Neuronal stem cell (in vitro differentiated cells): ENCODE measurements around the gene PLPP4.

ENCODE experiments used
- DNase-seq: peaks from one replicate; pipeline ENCODE4 v3.0.0-alpha.2; 2013; ENCODE audit warnings: low spot score
- H2AFZ ChIP-seq: one replicate; pipeline ENCODE4 v1.6.1; 2013; ENCODE audit warnings: mild to moderate bottlenecking, low read length, inconsistent platforms
- H2AK5ac ChIP-seq: 2 replicates; pipeline ENCODE4 v1.6.1; 2013; ENCODE audit warnings: low read depth, mild to moderate bottlenecking, inconsistent platforms, low read length, moderate library complexity, mixed read lengths
- H2BK120ac ChIP-seq: 2 replicates; pipeline ENCODE4 v1.6.1; 2013; ENCODE audit warnings: low read depth, mild to moderate bottlenecking, inconsistent platforms, low read length, moderate library complexity, mixed read lengths
- H2BK12ac ChIP-seq: one replicate; pipeline ENCODE4 v1.6.1; 2013; ENCODE audit warnings: low read length, inconsistent platforms
- H2BK15ac ChIP-seq: 2 replicates; pipeline ENCODE4 v1.6.1; 2013; ENCODE audit warnings: mild to moderate bottlenecking, low read length, inconsistent platforms, mixed read lengths
- H2BK5ac ChIP-seq: one replicate; pipeline ENCODE4 v1.6.1; 2013; ENCODE audit warnings: inconsistent platforms, mild to moderate bottlenecking, low read length, moderate library complexity
- H3K14ac ChIP-seq: one replicate; pipeline ENCODE4 v1.6.1; 2013; ENCODE audit warnings: low read length, inconsistent platforms
- H3K18ac ChIP-seq: 2 replicates; pipeline ENCODE4 v1.6.1; 2013; ENCODE audit warnings: low read length, inconsistent platforms
- H3K23ac ChIP-seq: 2 replicates; pipeline ENCODE4 v1.6.1; 2013; ENCODE audit warnings: low read depth, mild to moderate bottlenecking, mixed read lengths, low read length, inconsistent platforms; ENCODE audit not compliant: poor library complexity
- H3K27ac ChIP-seq: replicated peaks from 3 replicates; pipeline ENCODE4 v1.5.1; 2013; ENCODE audit warnings: low read length, inconsistent platforms
- H3K27me3 ChIP-seq, 3 experiments: 2 replicates each; pipeline ENCODE4 v1.6.1; 2013; ENCODE audit warnings: low read length in 3 of 3, mild to moderate bottlenecking in 2 of 3, inconsistent platforms in 1 of 3, low read depth in 1 of 3, mixed read lengths in 1 of 3, moderate library complexity in 1 of 3; ENCODE audit not compliant: control insufficient read depth in 3 of 3, insufficient read depth in 3 of 3
- H3K36me3 ChIP-seq, 2 donors: replicated peaks in 1 of 2; 2 replicates each; pipeline ENCODE4 v1.6.1; 2013; ENCODE audit warnings: low read length in 2 of 2; ENCODE audit not compliant: control insufficient read depth in 2 of 2, insufficient read depth in 2 of 2
- H3K4ac ChIP-seq: 2 replicates; pipeline ENCODE4 v1.6.1; 2013; ENCODE audit warnings: inconsistent platforms, mild to moderate bottlenecking, low read length, moderate library complexity
- H3K4me1 ChIP-seq, 2 donors: 1 replicate in 1 of 2; 2 replicates in 1 of 2; pipeline ENCODE4 v1.6.1; 2013; ENCODE audit warnings: low read length in 2 of 2, low read depth in 1 of 2; ENCODE audit not compliant: control insufficient read depth in 2 of 2, insufficient read depth in 1 of 2
- H3K4me2 ChIP-seq: one replicate; pipeline ENCODE4 v1.6.1; 2013; ENCODE audit warnings: mild to moderate bottlenecking, low read length, inconsistent platforms; ENCODE audit not compliant: insufficient read depth, poor library complexity, severe bottlenecking
- H3K4me3 ChIP-seq, 2 donors: 2 replicates each; pipeline ENCODE4 v1.5.1; 2013; ENCODE audit warnings: low read length in 2 of 2, mild to moderate bottlenecking in 2 of 2, inconsistent platforms in 1 of 2, moderate library complexity in 1 of 2
- H3K79me1 ChIP-seq: one replicate; pipeline ENCODE4 v1.6.1; 2013; ENCODE audit warnings: low read depth, mild to moderate bottlenecking, inconsistent platforms, low read length, moderate library complexity
- H3K9ac ChIP-seq: one replicate; pipeline ENCODE4 v1.6.1; 2013; ENCODE audit warnings: mild to moderate bottlenecking, low read depth, low read length, inconsistent platforms; ENCODE audit not compliant: poor library complexity
- H3K9me3 ChIP-seq, 2 donors: replicated peaks in 1 of 2; 2 replicates each; pipeline versions ENCODE3 to v1.6.1; 2013; ENCODE audit warnings: low read length in 2 of 2, mild to moderate bottlenecking in 2 of 2, inconsistent platforms in 1 of 2, low read depth in 1 of 2, mixed read lengths in 1 of 2, moderate library complexity in 1 of 2; ENCODE audit not compliant: control insufficient read depth in 2 of 2, insufficient read depth in 1 of 2
- H4K8ac ChIP-seq: one replicate; pipeline ENCODE4 v1.6.1; 2013; ENCODE audit warnings: low read depth, mild to moderate bottlenecking, inconsistent platforms, low read length, moderate library complexity
- H4K91ac ChIP-seq: one replicate; pipeline ENCODE4 v1.6.1; 2013; ENCODE audit warnings: low read length, low read depth, mild to moderate bottlenecking, inconsistent platforms; ENCODE audit not compliant: poor library complexity
- WGBS, 2 donors: extraction: QIAGEN DNeasy Blood & Tissue Kit; methylation state at CpG; one replicate each; pipeline ENCODE4 v1.1.7; 2013; ENCODE audit warnings: missing lambda C conversion rate in 2 of 2, mixed read lengths in 1 of 2; ENCODE audit not compliant: insufficient read length in 2 of 2, insufficient replicate concordance in 1 of 2; ENCODE audit errors: extremely low coverage in 2 of 2; 5-methylcytosine and 5-hydroxymethylcytosine counted together

PLPP4 gene

DNA sequence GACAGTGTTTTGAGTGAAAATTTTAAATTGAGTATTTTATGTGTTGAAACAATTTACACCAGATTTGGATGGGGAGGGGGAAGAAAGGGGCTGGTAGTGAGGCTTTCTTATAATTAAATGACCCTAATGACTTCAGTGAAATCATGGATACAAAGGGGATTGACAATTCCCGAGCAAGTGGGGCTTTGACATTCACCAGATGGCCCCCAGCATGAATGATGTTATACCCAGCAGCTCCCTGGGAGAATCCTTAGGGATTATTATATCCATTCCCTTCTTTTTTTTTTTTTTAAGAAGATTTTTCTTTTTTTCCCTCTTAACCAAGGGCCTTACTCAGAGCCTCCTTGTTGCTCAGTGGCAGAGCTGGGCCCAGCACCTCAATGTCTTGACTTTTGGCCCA is 17.9 kb downstream of the PLPP4 start:
- Histone ChIP-seq H3K27ac (no peak overlapping the region), H2BK12ac (no peak overlapping the region), H3K9me3 (no peaks in the 10 kb centered on the region), H4K91ac (no peak overlapping the region), H3K14ac (no peak overlapping the region), H2BK120ac (no peak overlapping the region), H3K9ac (no peak overlapping the region), H3K4me1 (peaks cover 0 to 2% of the 10 kb centered on the region in 2 donors), H4K8ac (no peak overlapping the region), H3K23ac (no peak overlapping the region), H2BK5ac (no peak overlapping the region), H3K36me3 (no peaks in the 10 kb centered on the region), H3K4me2 (no peak overlapping the region), H2AK5ac (no peak overlapping the region), H3K27me3 (no peaks in the 10 kb centered on the region), H3K18ac (no peak overlapping the region), H3K4ac (no peak overlapping the region), H2AFZ (no peak overlapping the region), H2BK15ac (no peak overlapping the region), H3K4me3 (no peak overlapping the region), H3K79me1 (no peaks in the 10 kb centered on the region)
- WGBS, 2 donors, result no CpG with 5 or more reads among the region's 1 CpG
- DNase-seq, result no peak

DNA sequence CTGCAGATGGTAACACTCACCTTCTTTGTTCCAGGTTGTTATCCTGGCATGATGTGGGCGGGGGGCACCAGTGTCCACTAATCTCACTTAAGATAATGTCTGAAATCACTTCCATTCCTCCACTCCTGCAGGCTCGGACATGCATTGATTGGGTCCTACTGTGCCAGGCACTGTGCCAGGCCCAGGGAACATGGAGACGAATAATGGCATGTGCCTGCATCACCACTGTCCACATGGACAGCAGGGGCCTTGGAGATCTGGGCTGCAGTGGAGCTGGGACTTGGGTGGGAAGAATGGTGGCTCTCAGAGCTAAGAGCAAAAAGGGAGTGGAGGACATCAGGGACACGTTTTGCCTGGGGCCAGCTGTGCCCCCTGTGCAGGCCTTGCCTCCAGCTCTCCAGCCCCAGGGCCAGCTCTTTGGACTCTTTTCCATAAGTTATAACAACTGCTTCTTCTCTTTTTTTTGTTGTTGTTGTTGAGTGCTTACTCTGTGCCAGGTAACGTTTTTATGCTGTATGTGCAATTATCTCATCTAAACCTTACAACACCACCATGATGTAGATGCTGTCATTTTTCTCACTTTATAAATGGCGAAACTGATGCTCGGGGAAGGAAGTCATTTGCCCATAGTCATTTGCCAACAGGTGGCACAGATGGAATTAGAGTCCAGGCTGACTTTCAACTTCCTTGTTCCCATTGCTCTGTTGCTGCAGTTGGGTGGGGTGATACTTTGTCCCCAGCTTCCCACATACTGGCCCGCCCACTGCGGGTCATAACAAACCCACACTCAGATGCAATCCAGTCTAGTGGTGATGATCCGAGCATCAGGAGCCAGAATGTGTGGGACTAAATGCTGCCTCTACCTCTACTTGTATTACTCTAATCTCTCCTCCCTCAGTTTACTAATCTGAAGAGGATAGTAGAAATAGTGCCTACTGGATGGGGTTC is 19.1 kb downstream of the PLPP4 start:
- Histone ChIP-seq H3K27ac (no peak overlapping the region), H4K8ac (no peak overlapping the region), H3K4ac (no peak overlapping the region), H3K23ac (no peak overlapping the region), H2BK15ac (no peak overlapping the region), H3K14ac (no peak overlapping the region), H3K4me1 (peaks cover 0 to 2% of the 10 kb centered on the region in 2 donors), H2BK120ac (no peak overlapping the region), H2AFZ (no peak overlapping the region), H3K27me3 (no peaks in the 10 kb centered on the region), H3K9me3 (no peaks in the 10 kb centered on the region), H3K4me2 (no peak overlapping the region), H2BK5ac (no peak overlapping the region), H3K18ac (no peak overlapping the region), H3K4me3 (peak overlapping the region in 1 of 2 donors; percentile 31), H3K9ac (no peak overlapping the region), H2BK12ac (no peak overlapping the region), H3K36me3 (no peaks in the 10 kb centered on the region), H3K79me1 (no peaks in the 10 kb centered on the region), H4K91ac (no peak overlapping the region), H2AK5ac (no peak overlapping the region)
- no CpG with 5 or more reads among the region's 10 CpGs for WGBS, 2 donors
- DNase-seq, result no peak

GRCh38 chr10:120477021-120477742 is 20.2 kb downstream of the PLPP4 start:
- no peak overlapping the region for H4K8ac ChIP-seq
- H2BK5ac ChIP-seq, result no peak overlapping the region
- no peak overlapping the region for H3K14ac ChIP-seq
- no peak overlapping the region for H3K27ac ChIP-seq
- DNase-seq, result no peak
- H3K4me2 ChIP-seq, result no peak overlapping the region
- no peak overlapping the region for H2AFZ ChIP-seq
- no peak overlapping the region for H2BK120ac ChIP-seq
- H3K9me3 ChIP-seq, result no peaks in the 10 kb centered on the region
- no peak overlapping the region for H2BK12ac ChIP-seq
- H3K36me3 ChIP-seq, result no peaks in the 10 kb centered on the region
- no peak overlapping the region for H3K23ac ChIP-seq
- no peak overlapping the region for H3K4ac ChIP-seq
- no peak overlapping the region for H3K18ac ChIP-seq
- no CpG with 5 or more reads among the region's 8 CpGs for WGBS, 2 donors
- no peaks in the 10 kb centered on the region for H3K27me3 ChIP-seq
- H3K4me3 ChIP-seq, result no peak overlapping the region
- no peaks in the 10 kb centered on the region for H3K79me1 ChIP-seq
- no peak overlapping the region for H2AK5ac ChIP-seq
- no peak overlapping the region for H3K9ac ChIP-seq
- no peak overlapping the region for H4K91ac ChIP-seq
- H2BK15ac ChIP-seq, result no peak overlapping the region
- peaks cover 0 to 2% of the 10 kb centered on the region in 2 donors for H3K4me1 ChIP-seq

GRCh38 chr10:120477743-120478141 is 20.7 kb downstream of the PLPP4 start:
- WGBS, 2 donors, result no CpG with 5 or more reads among the region's 3 CpGs
- H2BK120ac ChIP-seq, result no peak overlapping the region

More at GRCh38 chr10:120477743-120478141, 20.7 kb downstream of the PLPP4 start:
- Histone ChIP-seq H3K36me3 (no peaks in the 10 kb centered on the region), H3K79me1 (no peaks in the 10 kb centered on the region), H3K27ac (no peak overlapping the region), H3K14ac (no peak overlapping the region), H4K91ac (no peak overlapping the region), H2AK5ac (no peak overlapping the region), H4K8ac (no peak overlapping the region), H3K9me3 (no peaks in the 10 kb centered on the region), H2AFZ (no peak overlapping the region), H3K4me2 (no peak overlapping the region), H3K18ac (no peak overlapping the region), H3K4ac (no peak overlapping the region), H3K9ac (no peak overlapping the region), H2BK12ac (no peak overlapping the region), H3K27me3 (no peaks in the 10 kb centered on the region), H3K23ac (no peak overlapping the region), H3K4me3 (no peak overlapping the region), H3K4me1 (peaks cover 0 to 2% of the 10 kb centered on the region in 2 donors), H2BK15ac (no peak overlapping the region), H2BK5ac (no peak overlapping the region)
- DNase-seq, result no peak
